Measurements from ENCODE around the gene RHCE. TPM values are rescaled to one million over a fixed set of nuclear protein-coding genes. Genes with fewer than 3 reads are reported as not detected.

RHCE gene
- total RNA-seq, 1 donor from 2014 or later: not detected

Other genes starting within 250 kb of the RHCE start
- 40.3 and 43.5 TPM in 2 replicates for gene SYF2, start 188.3 kb downstream of the RHCE start, total RNA-seq
- gene RSRP1, start 173.4 kb downstream of the RHCE start, total RNA-seq: 124 and 127 TPM in 2 replicates
- gene RHD, start 148.3 kb downstream of the RHCE start, total RNA-seq: not detected in 2 replicates
- gene TMEM50A, start 82.5 kb downstream of the RHCE start, total RNA-seq: 72.5 and 73.2 TPM in 2 replicates
- 31.2 and 31.5 TPM in 2 replicates for gene MACO1, start 10.1 kb upstream of the RHCE start, total RNA-seq
- 12.7 and 13.3 TPM in 2 replicates for gene LDLRAP1, start 122.8 kb upstream of the RHCE start, total RNA-seq
- 4.8 and 5.1 TPM in 2 replicates for gene MAN1C1, start 196.0 kb upstream of the RHCE start, total RNA-seq